SU-DHL-6 (cell line): ENCODE results near the gene ZNF543.

ENCODE experiments used
- H2AFZ ChIP-seq: fragments of 200-600 bp; sonication (generic); 2 replicates; pipeline ENCODE4 v1.6.1; 2014; ENCODE audit warnings: low read depth, mild to moderate bottlenecking, moderate library complexity, mixed read lengths, antibody characterized with exemption, low read length; ENCODE audit not compliant: severe bottlenecking
- H3F3A ChIP-seq: fragments of 200-600 bp; shearing (Covaris generic); 2 replicates; pipeline ENCODE4 v1.6.0; 2016; ENCODE audit warnings: antibody characterized with exemption, mild to moderate bottlenecking; ENCODE audit not compliant: insufficient read depth
- H3K27ac ChIP-seq: fragments of 200-600 bp; sonication (generic); 2 replicates; pipeline ENCODE4 v1.5.1; 2016; ENCODE audit warnings: low read depth, mild to moderate bottlenecking, low read length, moderate library complexity, mixed read lengths
- H3K27me3 ChIP-seq: fragments of 200-600 bp; sonication (generic), shearing (Covaris generic); 2 replicates; pipeline ENCODE4 v1.6.0; 2014; ENCODE audit warnings: mild to moderate bottlenecking, low read length
- H3K36me3 ChIP-seq: fragments of 200-600 bp; sonication (generic); 2 replicates; pipeline ENCODE4 v1.6.1; 2014; ENCODE audit warnings: mild to moderate bottlenecking, low read length, mixed read lengths
- H3K4me2 ChIP-seq: fragments of 300-600, 200-600 bp; shearing (Covaris generic), sonication (generic); 2 replicates; pipeline ENCODE4 v1.6.0; 2014; ENCODE audit warnings: low read length, low read depth, mild to moderate bottlenecking; ENCODE audit not compliant: poor library complexity, severe bottlenecking
- H3K4me3 ChIP-seq: fragments of 200-600 bp; sonication (generic); 2 replicates; pipeline ENCODE4 v1.5.1; 2014; ENCODE audit warnings: antibody characterized with exemption, low read length, mild to moderate bottlenecking, mixed read lengths; ENCODE audit not compliant: insufficient read depth, poor library complexity, severe bottlenecking
- H3K79me2 ChIP-seq: fragments of 200-600 bp; sonication (generic); 2 replicates; pipeline ENCODE4 v1.6.1; 2014; ENCODE audit warnings: mild to moderate bottlenecking, low read length, moderate library complexity; ENCODE audit not compliant: insufficient read depth
- H3K9ac ChIP-seq: fragments of 200-600 bp; sonication (generic); 2 replicates; pipeline ENCODE4 v1.7.0; 2014; ENCODE audit warnings: mild to moderate bottlenecking, low read length
- H3K9me2 ChIP-seq: fragments of 200-600 bp; sonication (generic); replicated peaks from 2 replicates; pipeline ENCODE4 v1.6.1; 2014; ENCODE audit warnings: low read length; ENCODE audit not compliant: insufficient read depth
- H3K9me3 ChIP-seq: fragments of 200-600 bp; sonication (generic); 2 replicates; pipeline ENCODE4 v1.6.1; 2014; ENCODE audit warnings: low read length, mixed read lengths; ENCODE audit not compliant: insufficient read depth
- H4K20me1 ChIP-seq: fragments of 200-600 bp; sonication (generic); 2 replicates; pipeline ENCODE4 v1.6.1; 2014; ENCODE audit warnings: low read depth, mild to moderate bottlenecking, antibody characterized with exemption, low read length, moderate library complexity, mixed read lengths
- CTCF ChIP-seq: fragments of 200-600 bp; sonication (generic); IDR thresholded peaks from one replicate; pipeline ENCODE4 v1.5.1; 2017; ENCODE audit warnings: antibody characterized with exemption, mild to moderate bottlenecking, low read length, moderate library complexity; ENCODE audit not compliant: insufficient read depth, poor library complexity, severe bottlenecking
- EZH2phosphoT487 ChIP-seq: fragments of 200-600 bp; sonication (generic), shearing (Covaris generic); conservative IDR thresholded peaks from 2 replicates; pipeline ENCODE4 v1.6.1; 2018; ENCODE audit warnings: mild to moderate bottlenecking, antibody characterized with exemption, low read length, moderate library complexity, mixed read lengths

The ZNF543 gene

GRCh38 chr19:57280165-57280961, 39.9 kb upstream of the ZNF543 start, which contains the start of gene ZNF460:
Gene ZNF460, plus strand, starts transcription at chr19:57280485. Its CDS starts 322 bp downstream, at chr19:57280807.
- H3K4me3 ChIP-seq = peak within 1 kb of the TSS; percentile 61
- H3F3A ChIP-seq = peaks cover 4% of the 10 kb centered on the region; the same call in 1 of the 2 replicates
- peaks cover 47% of the 10 kb centered on the region for H3K79me2 ChIP-seq
- H3K27ac ChIP-seq = peak within 1 kb of the TSS; percentile 88
- H3K9me2 ChIP-seq = no peaks in the 10 kb centered on the region
- TF ChIP-seq EZH2phosphoT487 (no peak), CTCF (no peak)
- peak within 1 kb of the TSS; percentile 70 for H3K9ac ChIP-seq
- H4K20me1 ChIP-seq = no peaks in the 10 kb centered on the region
- H3K9me3 ChIP-seq = no peaks in the 10 kb centered on the region
- H3K4me2 ChIP-seq = peak within 1 kb of the TSS; percentile 96
- no peaks in the 10 kb centered on the region for H3K27me3 ChIP-seq
- H3K36me3 ChIP-seq = 0 out of 2 replicates have a peak, but pooled peaks cover under 1% of the 10 kb centered on the region
- H2AFZ ChIP-seq = peak within 1 kb of the TSS; percentile 11

- no peaks in the 10 kb centered on the region for H3K9me3 ChIP-seq
- TF ChIP-seq EZH2phosphoT487 (no peak), CTCF (no peak)
- H3K9me2 ChIP-seq = no peaks in the 10 kb centered on the region
- H3K27me3 ChIP-seq = no peaks in the 10 kb centered on the region
- H3F3A ChIP-seq = peaks cover 6% of the 10 kb centered on the region; the same call in 1 of the 2 replicates
- peak overlapping the region; percentile 70 for H3K9ac ChIP-seq
- peak overlapping the region; percentile 96 for H3K4me2 ChIP-seq
- H3K79me2 ChIP-seq = peaks cover 53% of the 10 kb centered on the region
- no peaks in the 10 kb centered on the region for H4K20me1 ChIP-seq
- peak overlapping the region; percentile 56 for H3K27ac ChIP-seq
- no peak overlapping the region for H2AFZ ChIP-seq
- H3K4me3 ChIP-seq = peak overlapping the region; percentile 61
- H3K36me3 ChIP-seq = peaks cover 6% of the 10 kb centered on the region; the same call in 1 of the 2 replicates
These were observed 39.3 kb upstream of the ZNF543 start for GRCh38 chr19:57280962-57281400.

- H3K79me2 ChIP-seq = peaks cover 64% of the 10 kb centered on the region
- H2AFZ ChIP-seq = no peak overlapping the region
- no peak for TF ChIP-seq CTCF
- TF ChIP-seq EZH2phosphoT487 = no peak
- peaks cover 10% of the 10 kb centered on the region; the same call in 1 of the 2 replicates for H3K36me3 ChIP-seq
- H3K9me2 ChIP-seq = no peaks in the 10 kb centered on the region
- H3K27ac ChIP-seq = peak overlapping the region; percentile 27; the same call in 1 of the 2 replicates
- H3K4me2 ChIP-seq = peak overlapping the region; percentile 96
- H3K4me3 ChIP-seq = peak overlapping the region; percentile 61
- peaks cover 7% of the 10 kb centered on the region; the same call in 1 of the 2 replicates for H3F3A ChIP-seq
- H3K27me3 ChIP-seq = no peaks in the 10 kb centered on the region
- no peaks in the 10 kb centered on the region for H4K20me1 ChIP-seq
- H3K9ac ChIP-seq = peak overlapping the region; percentile 70
- no peaks in the 10 kb centered on the region for H3K9me3 ChIP-seq
These were observed 38.1 kb upstream of the ZNF543 start for GRCh38 chr19:57282011-57282643.
